Stimulated activated CD8-positive, alpha-beta memory T cell treated with anti-CD3 and anti-CD28 coated beads, Interleukin-4, amount 100 ng/mL, for 1 hour (primary cell): ENCODE measurements around the gene SNPH.
A peak's percentile ranks its signal among the peaks of the same experiment; 100 is the strongest.

Experiments used
- DNase-seq, 2 donors: peaks; one replicate each; pipeline ENCODE4 v3.0.0-alpha.2; 2020; ENCODE audit warnings: low read depth in 2 of 2, low spot score in 1 of 2

Gene SNPH

DNA sequence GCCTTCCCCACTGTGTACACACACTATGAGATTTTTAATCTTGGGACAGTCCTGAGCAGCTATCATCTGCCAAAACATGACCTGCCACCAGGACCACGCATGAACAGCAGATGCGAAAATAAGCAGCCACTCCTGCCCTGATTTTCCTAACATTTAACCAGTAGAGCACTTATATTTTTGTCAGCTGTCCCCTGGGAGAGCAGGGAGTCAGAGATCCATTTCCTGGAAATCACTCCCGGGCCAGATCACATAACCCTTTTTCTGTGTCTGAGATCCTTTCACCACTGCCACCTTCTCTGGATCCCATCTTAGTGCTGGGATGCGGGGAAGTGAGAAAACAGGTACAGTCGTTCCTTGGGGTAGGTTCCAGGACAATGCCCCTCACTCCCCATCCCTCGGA, 57.2 kb downstream of the SNPH start:
- no peak for DNase-seq

DNA sequence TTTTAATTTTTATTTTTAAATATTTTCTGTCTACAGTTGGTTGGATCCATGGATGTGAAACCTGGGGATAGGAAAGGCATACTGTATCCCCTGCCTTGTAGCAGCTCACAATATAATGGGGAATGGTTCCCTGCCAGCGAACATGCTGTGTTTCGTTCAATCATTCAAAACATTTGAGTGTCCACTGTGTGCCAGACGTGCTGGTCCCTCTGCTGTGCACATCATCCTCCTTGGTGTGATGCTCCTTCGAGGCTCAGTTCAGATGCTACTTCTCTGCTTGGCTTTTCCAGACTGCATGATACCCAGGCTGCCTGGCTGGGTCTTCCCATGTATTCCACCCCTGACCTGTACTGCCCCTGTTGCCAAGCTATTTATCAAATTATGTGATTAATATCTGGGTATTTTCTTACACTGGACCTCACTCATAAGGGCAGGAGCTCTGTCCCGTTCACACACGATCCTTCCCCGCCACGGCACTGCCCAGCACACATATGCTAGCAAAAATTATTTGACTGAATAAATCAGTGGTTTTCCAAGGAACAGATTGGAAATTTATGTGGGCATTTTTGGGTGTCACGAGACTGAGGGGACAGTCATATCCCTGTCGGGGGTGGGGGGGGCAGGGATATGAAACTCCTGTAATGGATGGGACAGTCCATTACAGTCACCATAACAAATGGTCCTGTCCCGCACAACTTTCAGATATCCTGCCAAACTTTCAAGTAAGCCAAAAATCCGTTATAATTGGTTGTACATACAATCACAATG, 57.9 kb downstream of the SNPH start:
- DNase-seq: no peak

DNA sequence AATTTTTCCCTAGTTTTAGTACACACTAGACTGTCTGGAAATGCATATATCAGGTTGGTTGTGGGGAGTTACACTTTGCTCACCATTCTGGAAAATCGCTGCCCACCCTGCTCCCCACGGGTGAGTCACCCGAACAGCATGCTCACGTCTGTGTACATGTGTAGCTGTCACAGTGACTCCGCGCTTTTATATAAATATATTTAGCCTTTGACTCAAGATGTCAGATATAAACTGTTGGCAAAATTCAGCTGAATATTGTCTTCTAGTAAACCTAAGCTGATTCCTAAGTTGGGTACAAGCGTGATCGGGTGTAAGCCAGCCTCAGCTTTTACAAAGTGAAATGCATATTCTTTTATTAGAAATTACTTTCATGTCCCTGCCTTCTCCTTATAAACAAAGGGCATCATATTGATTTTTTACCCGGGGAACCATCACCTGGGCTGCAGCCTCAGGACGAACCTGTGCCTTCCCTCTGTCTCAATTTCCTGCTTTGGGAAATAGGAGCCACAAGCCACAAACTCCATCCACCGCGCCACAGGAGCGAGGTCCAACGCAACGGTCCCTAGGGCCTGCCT, 58.6 kb downstream of the SNPH start:
- no peak for DNase-seq

- DNase-seq: peak; percentile 99 to 100
Measured at GRCh38 chr20:1325173-1326030, 59.3 kb downstream of the SNPH start.

GRCh38 chr20:1326031-1326930, 60.2 kb downstream of the SNPH start:
- DNase-seq: no peak

DNA sequence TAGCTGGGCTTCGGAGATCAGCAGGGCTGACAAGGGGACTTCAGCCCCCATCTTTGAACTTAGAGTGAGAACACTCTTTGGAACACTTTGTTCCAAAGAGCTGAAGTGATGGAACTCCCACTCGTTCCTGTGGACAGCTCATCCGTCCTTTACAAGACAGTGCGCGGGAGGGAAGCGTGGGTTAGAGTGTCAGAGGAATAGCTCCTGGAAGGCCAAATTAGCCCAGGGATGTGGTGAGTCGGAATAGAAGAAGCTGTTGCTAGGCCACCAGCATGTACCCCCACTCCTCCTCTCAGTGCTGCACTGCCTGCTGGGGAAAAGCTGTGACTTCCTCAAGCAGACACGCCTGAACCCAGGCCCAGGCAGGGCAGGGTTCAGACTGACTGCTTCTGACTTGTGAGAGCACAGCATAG, 61.2 kb downstream of the SNPH start:
- no peak for DNase-seq

GRCh38 chr20:1327827-1328679, 62.0 kb downstream of the SNPH start:
- no peak for DNase-seq

DNA sequence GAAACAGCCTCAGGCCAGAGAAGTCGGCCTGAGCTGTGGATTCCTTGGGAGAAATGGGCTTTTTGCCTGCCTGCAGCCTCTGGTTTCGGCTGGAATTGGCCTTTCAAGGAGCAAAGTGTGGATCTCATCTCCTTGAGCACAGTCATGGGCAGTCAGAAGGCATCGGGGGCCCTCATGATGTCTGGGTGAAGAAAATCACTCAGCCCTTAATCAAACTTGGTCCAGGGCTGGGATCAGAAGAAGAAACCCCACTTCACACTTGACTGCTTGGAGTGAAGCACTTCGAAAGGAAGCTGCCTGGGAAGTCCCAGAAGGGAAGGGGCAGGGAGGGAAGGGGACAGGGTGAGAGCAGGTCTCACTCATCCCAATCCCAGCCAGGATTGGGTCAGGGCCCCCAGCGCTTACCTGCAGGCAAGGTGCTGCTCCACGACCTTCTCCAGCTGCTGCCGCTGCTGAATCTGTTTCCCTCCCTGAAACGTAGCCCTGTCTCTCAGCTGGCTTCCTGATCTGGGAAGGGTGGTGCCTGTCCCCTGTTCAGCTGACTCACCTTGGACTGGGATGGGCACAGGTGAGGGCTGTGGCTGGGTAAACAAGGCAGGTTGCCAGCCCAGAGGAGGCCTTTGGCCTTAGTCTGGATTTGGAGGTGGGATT, 62.7 kb downstream of the SNPH start, which contains the start of gene SDCBP2:
Gene SDCBP2 (minus strand): TSS at position 460 of the 651 bp plus-strand sequence. CDS start 8,723 bp downstream, outside the sequence.
- no peak for DNase-seq

GRCh38 chr20:1330075-1330830, 64.2 kb downstream of the SNPH start:
- DNase-seq: no peak

GRCh38 chr20:1331101-1331500, 65.0 kb downstream of the SNPH start:
- DNase-seq: no peak

- no peak for DNase-seq
Measured at GRCh38 chr20:1331801-1332453, 65.8 kb downstream of the SNPH start.

DNA sequence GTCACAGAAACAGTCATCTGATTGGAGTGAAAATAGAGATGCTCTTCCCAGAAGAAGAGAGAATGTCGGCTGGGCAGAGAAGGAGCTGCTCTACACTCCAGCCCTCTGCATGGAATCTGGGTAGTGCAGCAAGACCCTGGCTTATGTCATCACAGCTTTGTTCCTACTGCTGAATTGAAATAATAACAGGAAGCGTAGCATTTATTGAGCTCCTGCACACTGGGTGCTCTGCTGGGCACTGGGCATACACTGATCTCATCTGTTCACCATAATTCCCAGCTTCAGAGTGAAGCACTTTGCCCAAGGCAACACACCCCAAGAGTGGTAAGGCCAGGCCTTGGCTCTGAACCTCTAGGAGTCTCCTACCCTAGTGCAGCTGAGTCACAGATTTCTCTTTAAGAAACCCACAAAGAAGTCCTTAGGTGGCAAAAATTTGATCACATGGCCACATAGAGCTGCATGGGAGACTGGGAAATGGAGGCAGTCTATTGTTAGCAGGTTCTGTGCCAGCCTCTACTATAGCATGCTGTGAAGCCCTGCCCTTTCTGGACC, 66.7 kb downstream of the SNPH start:
- no peak for DNase-seq

- no peak for DNase-seq
Measured at GRCh38 chr20:1333462-1334369, 67.6 kb downstream of the SNPH start.

GRCh38 chr20:1334370-1334731, 68.3 kb downstream of the SNPH start:
- DNase-seq: no peak

- DNase-seq: no peak
Measured at GRCh38 chr20:1334761-1335160, 68.7 kb downstream of the SNPH start.

DNA sequence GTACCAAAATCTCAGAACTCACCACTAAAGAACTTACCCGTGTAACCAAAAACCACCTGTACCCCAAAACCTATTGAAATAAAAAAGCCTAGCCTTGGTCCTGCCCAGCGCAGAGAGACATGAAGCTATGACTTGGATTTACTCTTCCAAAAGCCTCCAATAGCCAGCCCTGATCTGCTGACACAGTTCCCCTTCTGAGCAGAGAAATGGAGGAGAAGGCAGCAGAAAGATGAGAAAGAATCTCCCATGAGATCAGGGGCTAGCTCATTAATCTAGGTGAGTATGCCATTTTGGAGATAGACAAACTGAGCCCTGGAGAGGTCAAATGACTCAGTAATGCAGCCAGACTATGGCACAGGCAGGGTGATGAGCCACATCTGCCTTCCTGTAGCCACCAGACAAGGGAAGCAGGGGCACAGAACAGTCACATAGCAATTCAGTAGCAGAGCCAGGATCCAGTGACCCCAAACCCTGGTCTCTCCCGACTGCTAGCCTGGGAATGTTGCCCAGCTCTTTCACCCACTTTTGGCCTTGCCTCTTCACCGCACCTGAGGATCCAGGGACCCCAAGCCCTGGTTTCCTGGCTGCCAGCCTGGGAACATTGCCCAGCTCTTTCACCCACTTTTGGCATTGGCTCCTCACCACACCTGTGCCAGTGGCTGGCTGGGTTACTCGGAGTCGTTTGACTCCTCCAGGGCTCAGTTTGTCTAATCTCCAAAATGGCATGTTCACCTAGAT, 70.0 kb downstream of the SNPH start:
- no peak for DNase-seq
